Epithelial cell of esophagus (primary cell): ENCODE measurements around the gene ELK1.
A peak's percentile ranks its signal among the peaks of the same experiment; 100 is the strongest.

ENCODE experiments used
- DNase-seq: peaks from one replicate; pipeline ENCODE4 v3.0.0; 2010; ENCODE audit warnings: low read depth
- H3K4me3 ChIP-seq: 2 replicates; pipeline ENCODE4 v1.5.1; 2011; ENCODE audit warnings: mild to moderate bottlenecking, low read length, control low read depth
- CTCF ChIP-seq: IDR thresholded peaks from 2 replicates; pipeline ENCODE4 v1.5.1; 2011; ENCODE audit warnings: low read depth, mild to moderate bottlenecking, low read length, control low read depth, inconsistent platforms; ENCODE audit not compliant: insufficient read depth; ENCODE audit errors: missing control alignments

The ELK1 gene

GRCh38 chrX:47644557-47645091, 5.7 kb downstream of the ELK1 start:
- H3K4me3 ChIP-seq: no peak overlapping the region
- peak; percentile 57 for TF ChIP-seq CTCF
- DNase-seq: peak; percentile 37

GRCh38 chrX:47643926-47644325, 6.4 kb downstream of the ELK1 start:
- DNase-seq: peak; percentile 13
- no peak overlapping the region for H3K4me3 ChIP-seq
- TF ChIP-seq CTCF: peak; percentile 38

GRCh38 chrX:47638816-47639215, 11.5 kb downstream of the ELK1 start:
- no peak for DNase-seq
- no peak for TF ChIP-seq CTCF
- no peak overlapping the region for H3K4me3 ChIP-seq

- peak; percentile 73 for DNase-seq
Measured at GRCh38 chrX:47637546-47638195, 12.7 kb downstream of the ELK1 start.

GRCh38 chrX:47634871-47635575, 15.3 kb downstream of the ELK1 start:
- no peak overlapping the region for H3K4me3 ChIP-seq
- TF ChIP-seq CTCF: no peak
- DNase-seq: no peak

More at GRCh38 chrX:47637546-47638195, 12.7 kb downstream of the ELK1 start:
- TF ChIP-seq CTCF: peak; percentile 6
- peak overlapping the region; percentile 23 for H3K4me3 ChIP-seq

GRCh38 chrX:47633689-47634590, 16.4 kb downstream of the ELK1 start:
- no peak for DNase-seq
- H3K4me3 ChIP-seq: no peak overlapping the region
- TF ChIP-seq CTCF: no peak
